ENCODE results near the gene AGBL1. TPM values are rescaled to one million over a fixed set of nuclear protein-coding genes. Genes with fewer than 3 reads are reported as not detected.

The AGBL1 gene
- total and polyA plus RNA-seq, 4 donors, result not detected

DNA sequence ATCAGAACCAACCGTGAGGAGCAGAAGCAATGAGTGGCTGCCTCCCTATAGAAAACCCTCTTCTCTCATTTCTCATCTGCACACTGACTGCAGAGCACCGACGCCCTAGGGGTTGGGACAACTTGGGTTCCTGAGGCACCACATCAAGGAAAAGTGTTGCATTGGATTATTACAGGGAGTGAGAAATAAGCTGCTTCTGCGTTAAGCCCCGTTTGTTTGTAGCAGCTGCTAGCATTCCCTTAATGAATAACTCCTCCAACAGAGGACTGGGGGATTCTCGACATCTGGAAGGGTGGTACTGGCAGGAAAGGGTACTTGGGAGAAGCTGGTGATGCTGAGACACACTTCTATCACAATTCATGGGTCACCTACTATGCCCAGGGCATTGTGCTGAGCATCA lies 25.3 kb upstream of the AGBL1 start:
- H3K36me3 ChIP-seq (ENCODE audit: control insufficient read depth in 4 of 4, insufficient read depth in 3 of 4, low read depth in 1 of 4, low read length in 3 of 4), result no peaks in the 10 kb centered on the region
- H3K4me1 ChIP-seq (ENCODE audit: control insufficient read depth in 4 of 4, insufficient read depth in 4 of 4, low read length in 3 of 4), result no peaks in the 10 kb centered on the region
- H3K27ac ChIP-seq (ENCODE audit: low read depth in 1 of 2, low read length in 2 of 2), result no peak overlapping the region
- H3K27me3 ChIP-seq (ENCODE audit: control insufficient read depth in 4 of 4, insufficient read depth in 4 of 4, low read length in 3 of 4), result no peaks in the 10 kb centered on the region
- WGBS, result 64% methylated on average over 6 of the region's 6 CpGs
- TF ChIP-seq, protein P1, sequence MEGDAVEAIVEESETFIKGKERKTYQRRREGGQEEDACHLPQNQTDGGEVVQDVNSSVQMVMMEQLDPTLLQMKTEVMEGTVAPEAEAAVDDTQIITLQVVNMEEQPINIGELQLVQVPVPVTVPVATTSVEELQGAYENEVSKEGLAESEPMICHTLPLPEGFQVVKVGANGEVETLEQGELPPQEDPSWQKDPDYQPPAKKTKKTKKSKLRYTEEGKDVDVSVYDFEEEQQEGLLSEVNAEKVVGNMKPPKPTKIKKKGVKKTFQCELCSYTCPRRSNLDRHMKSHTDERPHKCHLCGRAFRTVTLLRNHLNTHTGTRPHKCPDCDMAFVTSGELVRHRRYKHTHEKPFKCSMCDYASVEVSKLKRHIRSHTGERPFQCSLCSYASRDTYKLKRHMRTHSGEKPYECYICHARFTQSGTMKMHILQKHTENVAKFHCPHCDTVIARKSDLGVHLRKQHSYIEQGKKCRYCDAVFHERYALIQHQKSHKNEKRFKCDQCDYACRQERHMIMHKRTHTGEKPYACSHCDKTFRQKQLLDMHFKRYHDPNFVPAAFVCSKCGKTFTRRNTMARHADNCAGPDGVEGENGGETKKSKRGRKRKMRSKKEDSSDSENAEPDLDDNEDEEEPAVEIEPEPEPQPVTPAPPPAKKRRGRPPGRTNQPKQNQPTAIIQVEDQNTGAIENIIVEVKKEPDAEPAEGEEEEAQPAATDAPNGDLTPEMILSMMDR (IDR thresholded peaks at IDR 0.05; ENCODE audit: low read depth, low read length, missing input control), result no peak
- no peak for TF ChIP-seq HNF4A (conservative IDR thresholded peaks at IDR 0.05)
- no peak for TF ChIP-seq JUND (IDR thresholded peaks at IDR 0.05)
- no peak for TF ChIP-seq FOXA2 (IDR thresholded peaks at IDR 0.05)
- TF ChIP-seq, protein P2, sequence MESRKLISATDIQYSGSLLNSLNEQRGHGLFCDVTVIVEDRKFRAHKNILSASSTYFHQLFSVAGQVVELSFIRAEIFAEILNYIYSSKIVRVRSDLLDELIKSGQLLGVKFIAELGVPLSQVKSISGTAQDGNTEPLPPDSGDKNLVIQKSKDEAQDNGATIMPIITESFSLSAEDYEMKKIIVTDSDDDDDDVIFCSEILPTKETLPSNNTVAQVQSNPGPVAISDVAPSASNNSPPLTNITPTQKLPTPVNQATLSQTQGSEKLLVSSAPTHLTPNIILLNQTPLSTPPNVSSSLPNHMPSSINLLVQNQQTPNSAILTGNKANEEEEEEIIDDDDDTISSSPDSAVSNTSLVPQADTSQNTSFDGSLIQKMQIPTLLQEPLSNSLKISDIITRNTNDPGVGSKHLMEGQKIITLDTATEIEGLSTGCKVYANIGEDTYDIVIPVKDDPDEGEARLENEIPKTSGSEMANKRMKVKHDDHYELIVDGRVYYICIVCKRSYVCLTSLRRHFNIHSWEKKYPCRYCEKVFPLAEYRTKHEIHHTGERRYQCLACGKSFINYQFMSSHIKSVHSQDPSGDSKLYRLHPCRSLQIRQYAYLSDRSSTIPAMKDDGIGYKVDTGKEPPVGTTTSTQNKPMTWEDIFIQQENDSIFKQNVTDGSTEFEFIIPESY (IDR thresholded peaks at IDR 0.05), result no peak
- no peak for TF ChIP-seq GABPA (IDR thresholded peaks at IDR 0.05 in 1 of 2, conservative IDR thresholded peaks at IDR 0.05 in 1 of 2)
- TF ChIP-seq YY1 (IDR thresholded peaks at IDR 0.05), result no peak
- TF ChIP-seq, protein P3, sequence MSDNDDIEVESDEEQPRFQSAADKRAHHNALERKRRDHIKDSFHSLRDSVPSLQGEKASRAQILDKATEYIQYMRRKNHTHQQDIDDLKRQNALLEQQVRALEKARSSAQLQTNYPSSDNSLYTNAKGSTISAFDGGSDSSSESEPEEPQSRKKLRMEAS (IDR thresholded peaks at IDR 0.05), result no peak
- no peak for TF ChIP-seq SP1 (IDR thresholded peaks at IDR 0.05)
- TF ChIP-seq EGR1 (IDR thresholded peaks at IDR 0.05; ENCODE audit: low read depth in 2 of 2), result no peak
- TF ChIP-seq HNF4G (IDR thresholded peaks at IDR 0.05), result no peak
- no peak for TF ChIP-seq RAD21 (IDR thresholded peaks at IDR 0.05)
- TF ChIP-seq RXRA (IDR thresholded peaks at IDR 0.05), result no peak
- TF ChIP-seq, protein P4, sequence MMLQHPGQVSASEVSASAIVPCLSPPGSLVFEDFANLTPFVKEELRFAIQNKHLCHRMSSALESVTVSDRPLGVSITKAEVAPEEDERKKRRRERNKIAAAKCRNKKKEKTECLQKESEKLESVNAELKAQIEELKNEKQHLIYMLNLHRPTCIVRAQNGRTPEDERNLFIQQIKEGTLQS (IDR thresholded peaks at IDR 0.05), result no peak
- TF ChIP-seq, protein P5, sequence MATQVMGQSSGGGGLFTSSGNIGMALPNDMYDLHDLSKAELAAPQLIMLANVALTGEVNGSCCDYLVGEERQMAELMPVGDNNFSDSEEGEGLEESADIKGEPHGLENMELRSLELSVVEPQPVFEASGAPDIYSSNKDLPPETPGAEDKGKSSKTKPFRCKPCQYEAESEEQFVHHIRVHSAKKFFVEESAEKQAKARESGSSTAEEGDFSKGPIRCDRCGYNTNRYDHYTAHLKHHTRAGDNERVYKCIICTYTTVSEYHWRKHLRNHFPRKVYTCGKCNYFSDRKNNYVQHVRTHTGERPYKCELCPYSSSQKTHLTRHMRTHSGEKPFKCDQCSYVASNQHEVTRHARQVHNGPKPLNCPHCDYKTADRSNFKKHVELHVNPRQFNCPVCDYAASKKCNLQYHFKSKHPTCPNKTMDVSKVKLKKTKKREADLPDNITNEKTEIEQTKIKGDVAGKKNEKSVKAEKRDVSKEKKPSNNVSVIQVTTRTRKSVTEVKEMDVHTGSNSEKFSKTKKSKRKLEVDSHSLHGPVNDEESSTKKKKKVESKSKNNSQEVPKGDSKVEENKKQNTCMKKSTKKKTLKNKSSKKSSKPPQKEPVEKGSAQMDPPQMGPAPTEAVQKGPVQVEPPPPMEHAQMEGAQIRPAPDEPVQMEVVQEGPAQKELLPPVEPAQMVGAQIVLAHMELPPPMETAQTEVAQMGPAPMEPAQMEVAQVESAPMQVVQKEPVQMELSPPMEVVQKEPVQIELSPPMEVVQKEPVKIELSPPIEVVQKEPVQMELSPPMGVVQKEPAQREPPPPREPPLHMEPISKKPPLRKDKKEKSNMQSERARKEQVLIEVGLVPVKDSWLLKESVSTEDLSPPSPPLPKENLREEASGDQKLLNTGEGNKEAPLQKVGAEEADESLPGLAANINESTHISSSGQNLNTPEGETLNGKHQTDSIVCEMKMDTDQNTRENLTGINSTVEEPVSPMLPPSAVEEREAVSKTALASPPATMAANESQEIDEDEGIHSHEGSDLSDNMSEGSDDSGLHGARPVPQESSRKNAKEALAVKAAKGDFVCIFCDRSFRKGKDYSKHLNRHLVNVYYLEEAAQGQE (IDR thresholded peaks at IDR 0.05), result no peak
- H3K4me3 ChIP-seq (ENCODE audit: low read depth in 1 of 3, low read length in 3 of 3), result no peak overlapping the region
- peaks cover 0 to 3% (median 0%) of the 10 kb centered on the region in 4 donors for H3K9me3 ChIP-seq (ENCODE audit: control insufficient read depth in 4 of 4, low read length in 3 of 4)
- no peak overlapping the region for H3K9ac ChIP-seq (ENCODE audit: low read depth in 1 of 2, low read length in 2 of 2)
- no peak for DNase-seq (ENCODE audit: low spot score)

DNA sequence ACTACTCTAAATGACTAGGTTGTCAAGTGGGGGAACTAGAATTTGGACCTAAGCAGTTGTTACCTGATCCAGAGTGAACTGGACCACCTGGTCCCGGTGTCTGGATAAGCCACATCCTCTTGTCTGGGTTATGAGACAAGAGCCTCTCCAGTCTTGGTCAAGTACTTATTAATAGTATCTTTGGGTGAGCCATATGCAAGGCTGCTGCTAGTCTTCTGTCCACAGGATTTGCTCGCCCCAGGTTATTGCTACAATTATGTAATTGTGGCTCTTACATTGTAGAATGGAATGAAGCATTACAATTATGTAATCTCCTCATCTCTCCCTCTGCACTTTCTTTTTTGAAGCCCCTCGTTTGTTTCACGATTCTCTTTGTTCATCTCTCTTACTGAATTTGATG lies 24.0 kb upstream of the AGBL1 start:
- H3K4me1 ChIP-seq (ENCODE audit: control insufficient read depth in 4 of 4, insufficient read depth in 4 of 4, low read length in 3 of 4), result no peaks in the 10 kb centered on the region
- peaks cover 0 to 3% (median 0%) of the 10 kb centered on the region in 4 donors for H3K9me3 ChIP-seq (ENCODE audit: control insufficient read depth in 4 of 4, low read length in 3 of 4)
- WGBS, result 76% methylated on average over 4 of the region's 4 CpGs
- H3K9ac ChIP-seq (ENCODE audit: low read depth in 1 of 2, low read length in 2 of 2), result no peak overlapping the region
- H3K27ac ChIP-seq (ENCODE audit: low read depth in 1 of 2, low read length in 2 of 2), result no peak overlapping the region
- DNase-seq (ENCODE audit: low spot score), result no peak
- H3K27me3 ChIP-seq (ENCODE audit: control insufficient read depth in 4 of 4, insufficient read depth in 4 of 4, low read length in 3 of 4), result no peaks in the 10 kb centered on the region
- no peak overlapping the region for H3K4me3 ChIP-seq (ENCODE audit: low read depth in 1 of 3, low read length in 3 of 3)
- TF ChIP-seq, protein P1 (IDR thresholded peaks at IDR 0.05; ENCODE audit: low read depth, low read length, missing input control), result no peak
- no peaks in the 10 kb centered on the region for H3K36me3 ChIP-seq (ENCODE audit: control insufficient read depth in 4 of 4, insufficient read depth in 3 of 4, low read depth in 1 of 4, low read length in 3 of 4)
